Measurements from ENCODE around the gene TAF1B.
A peak's percentile ranks its signal among the peaks of the same experiment; 100 is the strongest.

The TAF1B gene

GRCh38 chr2:9843229-9844035 lies at the start of gene TAF1B:
Gene TAF1B, plus strand, starts transcription at chr2:9843474. Its CDS starts 68 bp downstream, at chr2:9843542.
- peak; percentile 65 to 71 for DNase-seq

- DNase-seq: no peak
Observed at GRCh38 chr2:9793918-9794717, 49.2 kb upstream of the TAF1B start.

- no peak for DNase-seq
Observed at GRCh38 chr2:9795071-9795470, 48.2 kb upstream of the TAF1B start.

GRCh38 chr2:9796056-9797010 lies 46.9 kb upstream of the TAF1B start:
- no peak for DNase-seq

DNA sequence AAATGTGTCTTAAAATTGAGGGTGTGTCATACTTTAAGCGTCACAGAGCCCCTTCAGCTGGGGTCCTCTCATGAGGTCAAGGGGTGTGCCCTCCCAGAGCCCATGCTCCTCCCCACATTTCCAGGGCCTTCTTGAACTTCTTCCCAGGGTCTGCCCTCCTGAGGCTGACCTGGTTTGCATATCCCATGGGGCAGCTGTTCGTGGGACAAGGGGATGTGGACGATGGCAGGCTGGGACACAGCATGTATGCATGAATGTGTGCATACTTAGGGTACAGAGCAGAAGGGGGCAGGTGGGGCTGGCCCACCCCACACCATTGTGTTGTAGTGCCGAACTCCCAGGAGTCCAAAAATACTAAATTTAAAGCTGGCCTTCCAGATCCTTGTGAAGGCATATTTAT lies 46.2 kb upstream of the TAF1B start:
- DNase-seq: no peak

- no peak for DNase-seq
Observed at GRCh38 chr2:9797681-9798556, 45.4 kb upstream of the TAF1B start.

- DNase-seq: no peak
Observed at GRCh38 chr2:9799011-9799596, 44.2 kb upstream of the TAF1B start.

DNA sequence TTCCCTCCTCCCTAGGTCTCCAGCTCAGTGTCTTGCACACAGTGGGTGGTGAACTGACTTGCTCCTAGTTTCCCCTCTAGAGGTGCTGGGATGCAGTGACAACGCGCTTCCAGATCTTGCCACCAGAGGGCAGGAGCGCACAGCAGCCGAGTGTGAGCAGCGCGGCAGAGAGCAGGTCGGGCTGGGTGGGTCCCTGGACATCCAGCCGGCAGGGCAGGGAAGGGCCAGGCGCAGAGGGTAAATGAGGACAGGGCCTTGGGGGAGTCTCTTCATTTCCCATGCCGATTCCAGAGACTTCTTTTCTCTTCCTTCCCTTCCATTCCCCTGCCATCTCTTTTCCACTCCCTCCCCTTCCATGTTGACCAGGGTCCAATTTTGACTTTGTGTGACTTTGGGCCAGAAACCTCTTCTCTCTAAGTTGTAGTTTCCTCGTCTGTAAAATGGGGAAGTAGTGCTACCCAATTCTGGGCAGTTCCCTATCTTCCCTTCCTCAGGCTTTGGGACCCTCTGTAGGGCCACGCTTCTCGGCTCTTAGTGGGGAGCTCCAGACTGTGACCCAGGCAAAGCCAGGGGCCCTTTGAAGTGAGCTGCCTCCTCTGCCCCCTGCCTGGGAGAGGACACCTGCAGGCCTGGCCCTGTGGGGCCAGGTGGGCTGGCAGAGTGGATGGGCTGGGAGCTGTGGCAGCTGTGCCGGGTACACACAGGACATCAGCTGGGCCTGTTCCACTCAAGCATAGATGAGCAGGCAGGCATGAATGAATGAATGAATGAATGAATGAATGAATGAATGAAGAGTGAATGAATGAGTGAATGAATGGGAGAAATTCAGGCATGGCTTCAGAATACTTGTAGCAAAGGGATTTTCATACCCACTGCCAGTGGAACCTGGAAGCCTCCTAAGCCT lies 43.3 kb upstream of the TAF1B start:
- peak; percentile 79 to 85 for DNase-seq

DNA sequence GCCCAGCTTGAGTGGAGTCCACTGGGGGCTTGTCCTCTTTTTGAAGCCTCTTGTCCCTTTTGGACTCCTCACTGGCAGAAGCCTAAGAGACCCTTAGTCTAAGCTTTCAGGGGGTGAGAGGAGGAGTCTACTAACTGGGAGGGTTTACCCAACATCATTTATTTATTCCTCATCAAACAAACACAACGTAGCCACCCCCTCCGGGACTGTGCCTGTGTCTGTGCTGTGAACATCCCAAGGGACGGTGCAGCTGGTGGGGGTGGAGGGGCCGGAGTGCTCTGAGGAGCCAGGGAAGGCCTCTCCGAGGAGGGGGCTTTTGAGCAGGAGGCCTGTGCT lies 42.7 kb upstream of the TAF1B start:
- DNase-seq: no peak

DNA sequence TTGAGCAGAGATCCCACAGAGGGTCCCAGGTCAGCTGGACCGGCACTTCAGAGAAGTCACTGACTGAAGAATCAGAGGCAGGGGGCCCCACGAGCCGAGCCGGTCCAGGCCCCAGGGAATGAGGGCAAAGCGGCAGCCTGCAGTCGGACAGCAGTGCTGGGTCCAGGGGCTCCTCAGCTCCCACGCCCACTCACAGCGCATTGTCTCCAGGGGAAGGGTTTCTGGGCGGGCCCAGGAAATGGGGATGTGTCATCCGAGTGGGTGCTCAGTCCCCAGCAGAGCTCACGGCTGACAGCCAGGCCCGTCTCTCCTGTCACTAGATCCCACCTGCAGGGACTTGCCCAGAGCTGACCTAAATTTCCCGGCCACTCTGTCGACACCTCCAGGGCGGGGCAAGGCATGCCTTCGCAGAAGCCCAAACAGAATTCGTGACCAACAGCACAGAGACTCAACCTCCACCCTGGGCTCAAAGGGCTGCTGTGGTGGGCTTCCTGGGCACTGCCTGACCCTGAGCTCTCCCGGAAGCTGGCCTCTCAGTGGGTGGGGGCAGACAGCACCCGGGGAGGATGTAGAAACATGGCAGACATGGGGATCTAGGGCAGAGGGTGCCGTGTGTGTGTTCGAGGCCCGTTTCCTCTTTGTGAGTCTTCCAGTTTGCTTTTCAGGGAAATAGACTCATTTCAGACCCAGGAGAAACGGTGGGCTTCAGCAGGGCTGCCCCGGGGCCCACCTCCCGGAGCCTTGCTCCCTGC lies 42.1 kb upstream of the TAF1B start:
- peak; percentile 63 to 71 for DNase-seq

DNA sequence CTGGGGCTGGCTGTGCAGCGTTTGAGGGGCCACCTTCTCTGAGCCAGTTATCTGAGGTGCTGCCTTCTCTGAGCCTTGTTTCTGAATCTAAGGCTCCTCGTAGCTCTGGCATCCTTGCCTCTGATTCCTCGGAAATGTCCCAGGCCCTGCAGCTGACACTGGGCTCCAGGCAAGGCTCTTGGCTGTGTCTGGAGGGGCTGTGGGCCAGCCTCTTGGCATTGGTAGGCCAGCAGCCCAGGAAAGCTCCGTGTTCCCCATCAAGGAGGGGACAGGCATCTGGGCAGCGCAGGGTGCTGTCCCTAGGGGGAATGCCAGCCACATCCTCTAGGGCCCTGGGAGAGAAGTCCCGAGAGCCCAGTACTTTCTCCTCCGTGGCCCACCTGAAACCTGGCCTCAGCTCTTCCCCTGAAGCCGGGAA lies 40.7 kb upstream of the TAF1B start:
- DNase-seq: no peak

DNA sequence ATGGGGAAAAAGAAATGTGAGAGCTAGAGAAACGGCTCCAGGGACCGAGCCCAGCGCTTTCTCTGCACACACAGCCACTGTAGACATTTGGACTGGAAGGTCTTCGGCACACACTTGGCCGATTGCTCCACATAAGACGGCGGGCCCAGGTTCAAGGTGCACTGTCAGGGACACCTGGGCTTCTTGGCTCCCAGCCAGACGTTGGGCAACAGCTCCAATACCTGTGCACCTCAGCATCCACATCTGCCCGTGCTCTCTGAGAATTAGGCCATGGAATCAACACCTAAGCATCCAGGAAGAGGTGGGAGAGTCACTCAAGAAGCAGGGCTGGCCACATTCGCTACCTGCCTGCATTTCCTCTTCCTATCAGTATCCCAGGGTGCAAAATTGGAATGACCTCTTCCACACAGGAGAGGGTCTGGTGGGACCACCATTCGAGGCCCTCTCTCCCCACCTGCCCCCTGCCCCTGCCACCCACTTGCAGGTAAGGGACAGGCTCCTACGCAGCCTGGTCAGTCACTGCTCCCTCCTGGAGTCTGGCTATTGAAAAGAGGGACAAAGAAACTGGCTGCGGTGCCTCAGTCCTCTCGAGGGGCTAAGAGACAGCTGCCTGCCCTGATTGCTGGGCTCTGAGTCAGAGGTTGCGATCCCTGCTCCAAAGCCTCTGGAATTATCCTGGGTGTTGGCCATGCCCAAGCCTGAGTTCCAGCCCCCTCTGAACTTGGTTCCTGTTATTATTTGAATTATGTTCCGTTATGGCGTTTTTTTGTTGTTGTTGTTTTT lies 40.1 kb upstream of the TAF1B start:
- DNase-seq: no peak

DNA sequence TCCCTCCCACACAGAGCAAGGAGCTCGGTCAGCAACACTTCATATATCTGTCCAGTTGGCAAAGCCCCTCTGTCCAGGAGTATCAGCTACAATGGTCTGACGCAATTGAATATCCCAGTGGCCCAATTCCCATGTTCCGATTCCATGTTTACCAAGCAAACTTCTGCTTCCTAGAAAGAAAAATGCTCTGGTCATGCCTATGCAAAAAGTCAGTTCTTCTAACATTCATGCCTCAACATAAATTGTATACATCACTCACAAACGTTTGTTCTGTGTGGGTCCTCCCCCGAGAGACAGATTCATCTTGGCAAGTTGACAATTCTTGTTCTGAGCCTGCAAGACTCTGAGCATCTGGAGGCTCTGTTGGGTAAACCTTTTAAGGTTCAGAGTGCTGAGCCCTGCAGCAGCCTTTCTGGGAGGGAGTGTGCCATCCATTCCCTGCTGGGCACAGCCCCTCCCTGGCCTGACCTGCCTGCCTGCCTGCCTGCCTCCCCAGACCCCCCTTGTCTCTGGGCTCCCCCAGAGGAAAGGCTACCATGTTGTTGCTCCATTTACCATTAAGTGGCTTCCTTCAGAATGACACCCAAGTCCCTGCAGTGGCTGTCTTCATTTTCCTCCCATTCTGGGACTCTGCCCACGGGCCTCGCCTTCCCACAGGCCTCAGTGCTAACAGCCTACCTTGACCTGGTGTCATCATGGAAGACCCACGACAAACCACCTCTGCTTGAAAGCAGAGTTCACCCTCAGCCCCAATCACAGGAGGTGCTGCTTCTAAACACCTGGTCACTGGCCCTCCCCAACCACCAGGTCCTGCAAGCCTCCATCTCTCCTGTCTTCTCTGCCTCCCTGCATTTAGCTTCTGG lies 37.6 kb upstream of the TAF1B start:
- no peak for DNase-seq

DNA sequence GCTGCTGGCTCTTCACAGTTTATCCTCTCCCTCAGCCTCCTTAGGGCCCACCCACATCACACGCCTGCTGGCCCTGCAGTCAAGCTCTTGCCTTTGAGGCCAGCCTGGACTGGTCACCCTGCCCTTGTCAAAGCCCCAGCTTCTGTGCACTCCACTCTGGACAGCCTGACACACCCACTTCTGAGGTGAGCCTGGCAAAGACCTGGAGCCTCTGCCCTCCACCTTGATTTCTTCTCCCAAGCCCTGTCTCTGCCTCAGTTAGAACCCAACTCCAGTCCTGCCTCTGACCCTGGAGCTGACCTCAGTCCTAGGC lies 37.0 kb upstream of the TAF1B start:
- DNase-seq: no peak

DNA sequence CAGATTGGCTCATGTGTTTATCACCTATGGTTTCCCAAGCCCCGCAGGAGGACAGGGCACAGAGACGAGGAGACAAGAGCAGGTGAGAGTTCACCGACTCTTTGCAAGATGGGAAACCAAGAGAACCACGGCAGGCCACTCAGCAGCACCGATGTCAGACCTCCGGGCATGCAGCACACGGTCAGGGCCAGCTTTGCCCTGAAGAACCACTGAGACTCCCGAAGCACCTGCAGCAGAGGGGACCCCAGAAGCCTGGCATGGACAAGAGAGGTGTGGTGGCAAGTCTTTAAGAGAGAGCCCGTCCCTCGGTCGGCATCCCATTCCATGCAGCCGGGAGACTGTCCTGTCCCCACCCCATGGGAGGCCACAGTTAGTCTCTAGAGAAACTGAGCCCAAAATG lies 36.6 kb upstream of the TAF1B start:
- DNase-seq: no peak

DNA sequence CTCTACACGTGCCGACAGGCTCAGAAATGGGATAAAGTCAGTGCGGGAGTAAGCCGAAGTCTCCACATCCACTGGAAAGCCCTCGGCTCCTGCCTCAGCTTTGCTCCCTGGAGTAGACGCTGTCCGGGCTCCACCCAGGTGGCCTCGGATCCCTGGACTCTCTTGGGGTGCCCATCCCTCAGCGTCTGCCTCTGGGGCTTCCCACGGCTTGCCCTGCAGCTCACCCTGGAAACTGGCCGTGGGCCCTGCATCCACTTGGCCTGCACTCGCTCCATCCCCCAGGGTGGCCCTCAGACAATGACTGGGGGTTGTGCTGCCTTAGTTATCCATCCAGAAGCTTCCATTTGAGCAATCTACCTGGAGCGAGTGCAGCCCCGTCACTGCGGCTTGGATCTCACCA lies 36.2 kb upstream of the TAF1B start:
- DNase-seq: no peak

DNA sequence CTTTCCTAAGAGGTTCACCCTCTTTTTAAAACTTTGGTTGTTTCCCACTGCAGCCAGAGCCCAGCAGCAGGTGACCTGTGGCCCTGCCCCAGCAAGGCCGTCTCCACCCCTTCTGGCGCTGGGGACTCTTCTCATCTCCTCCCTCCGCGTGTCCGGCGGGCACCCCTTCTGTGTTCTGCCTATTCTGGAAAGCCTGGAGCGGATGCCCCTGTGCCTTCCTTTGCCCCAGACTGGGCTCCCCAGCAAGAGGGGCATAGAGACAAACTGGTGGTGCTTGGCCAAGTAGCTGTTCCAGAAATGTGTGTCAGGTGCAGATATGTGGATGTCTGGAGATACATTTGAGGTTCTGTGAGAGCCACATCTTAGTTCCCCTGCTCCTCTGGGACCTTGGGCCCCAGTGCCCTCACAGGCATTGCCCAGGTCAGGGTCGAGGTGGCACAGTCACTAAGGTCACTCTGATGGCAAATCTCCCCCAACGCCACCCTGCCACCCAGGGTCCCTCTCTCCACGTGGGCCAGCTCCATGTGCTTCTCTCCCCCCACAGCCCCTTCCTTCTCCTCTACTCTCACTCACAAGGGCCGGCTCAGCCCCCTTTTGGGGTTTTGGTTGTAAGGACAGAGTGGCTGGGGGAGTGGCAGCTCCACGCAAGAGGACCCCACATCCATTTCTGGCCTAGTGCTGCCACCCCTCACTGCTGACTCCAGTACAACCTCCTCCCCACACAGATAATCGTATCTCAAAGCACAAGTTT lies 35.5 kb upstream of the TAF1B start:
- DNase-seq: no peak

Data from activated CD4-positive, alpha-beta T cell treated with anti-CD3 and anti-CD28 coated beads, Interleukin-2, amount 50 U/mL, for 4 hours (primary cell).